Spleen (tissue), 7 donors: ENCODE measurements around the gene ZNF665.

Experiments used
- POLR2A ChIP-seq, 3 donors: fragments of 450-650 bp; IDR thresholded peaks; one replicate each; pipeline ENCODE4 v1.5.1; 2017; ENCODE audit warnings: antibody characterized with exemption in 3 of 3, mild to moderate bottlenecking in 1 of 3
- POLR2AphosphoS5 ChIP-seq, 3 donors: sonication (generic); formaldehyde crosslinking; IDR thresholded peaks; one replicate each; pipeline ENCODE4 v1.5.1; 2017; ENCODE audit warnings: antibody characterized with exemption in 3 of 3
- TF ChIP-seq, protein P1 (sequence below), 11 experiments: fragments of 200-600 bp in 7 of 11; fragments of 450-650 bp in 4 of 11; sonication (generic) in 4 of 11; IDR thresholded peaks in 8 of 11; conservative IDR thresholded peaks in 3 of 11; 1 replicate in 7 of 11; 2 replicates in 4 of 11; pipeline versions ENCODE4 v1.4.0 to v1.8.0; 2016 to 2021; ENCODE audit warnings: antibody characterized with exemption in 11 of 11, inconsistent platforms in 4 of 11, mild to moderate bottlenecking in 1 of 11
- donor health status: DM: no; HTN: no; CAD: no; lungs with moderate emphysema.
- donor health status: DM: no; HTN: no; CAD: no.
- donor health status: DM: no; HTN: no; CAD: no.

DNA sequence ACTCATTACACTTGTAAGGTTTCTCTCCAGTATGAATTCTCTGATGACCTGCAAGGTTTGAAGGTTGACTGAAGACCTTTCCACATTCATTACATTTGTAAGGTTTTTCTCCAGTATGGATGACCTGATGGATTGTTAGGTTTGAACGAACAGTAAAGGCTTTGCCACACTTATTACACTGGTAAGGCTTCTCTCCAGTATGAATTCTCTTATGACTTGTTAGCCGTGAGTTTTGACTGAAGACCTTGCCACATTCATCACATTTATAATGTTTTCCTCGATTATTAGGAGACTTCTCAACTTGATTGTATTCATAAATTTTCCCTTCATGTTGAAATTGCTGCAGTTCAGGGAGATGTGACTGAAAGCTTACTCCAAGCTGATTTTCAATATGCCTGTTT is 27.5 kb downstream of the ZNF665 start:
- no peak for TF ChIP-seq POLR2A (IDR thresholded peaks at IDR 0.05)
- TF ChIP-seq, protein P1, sequence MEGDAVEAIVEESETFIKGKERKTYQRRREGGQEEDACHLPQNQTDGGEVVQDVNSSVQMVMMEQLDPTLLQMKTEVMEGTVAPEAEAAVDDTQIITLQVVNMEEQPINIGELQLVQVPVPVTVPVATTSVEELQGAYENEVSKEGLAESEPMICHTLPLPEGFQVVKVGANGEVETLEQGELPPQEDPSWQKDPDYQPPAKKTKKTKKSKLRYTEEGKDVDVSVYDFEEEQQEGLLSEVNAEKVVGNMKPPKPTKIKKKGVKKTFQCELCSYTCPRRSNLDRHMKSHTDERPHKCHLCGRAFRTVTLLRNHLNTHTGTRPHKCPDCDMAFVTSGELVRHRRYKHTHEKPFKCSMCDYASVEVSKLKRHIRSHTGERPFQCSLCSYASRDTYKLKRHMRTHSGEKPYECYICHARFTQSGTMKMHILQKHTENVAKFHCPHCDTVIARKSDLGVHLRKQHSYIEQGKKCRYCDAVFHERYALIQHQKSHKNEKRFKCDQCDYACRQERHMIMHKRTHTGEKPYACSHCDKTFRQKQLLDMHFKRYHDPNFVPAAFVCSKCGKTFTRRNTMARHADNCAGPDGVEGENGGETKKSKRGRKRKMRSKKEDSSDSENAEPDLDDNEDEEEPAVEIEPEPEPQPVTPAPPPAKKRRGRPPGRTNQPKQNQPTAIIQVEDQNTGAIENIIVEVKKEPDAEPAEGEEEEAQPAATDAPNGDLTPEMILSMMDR (IDR thresholded peaks at IDR 0.05 in 8 of 11, conservative IDR thresholded peaks at IDR 0.05 in 3 of 11): no peak
- TF ChIP-seq POLR2AphosphoS5 (IDR thresholded peaks at IDR 0.05): no peak
